HG03175 (cell line): ENCODE results near the gene TBCA.

Experiments used
- ATAC-seq: cut with Tn5 transposase; IDR thresholded peaks from one replicate; pipeline ENCODE4 v1.9.1; 2021; ENCODE audit warnings: mild to moderate bottlenecking, moderate library complexity; ENCODE audit not compliant: unreplicated experiment

TBCA gene, protein sequence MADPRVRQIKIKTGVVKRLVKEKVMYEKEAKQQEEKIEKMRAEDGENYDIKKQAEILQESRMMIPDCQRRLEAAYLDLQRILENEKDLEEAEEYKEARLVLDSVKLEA

GRCh38 chr5:77775790-77776553, at the start of gene TBCA:
TBCA (minus strand) TSS chr5:77776339; CDS start chr5:77776257, 82 bp downstream.
- peak; percentile 90 for ATAC-seq

- no peak for ATAC-seq
Measured at GRCh38 chr5:77824981-77825380, 48.8 kb upstream of the TBCA start.

GRCh38 chr5:77816686-77817085, 40.5 kb upstream of the TBCA start:
- no peak for ATAC-seq

DNA sequence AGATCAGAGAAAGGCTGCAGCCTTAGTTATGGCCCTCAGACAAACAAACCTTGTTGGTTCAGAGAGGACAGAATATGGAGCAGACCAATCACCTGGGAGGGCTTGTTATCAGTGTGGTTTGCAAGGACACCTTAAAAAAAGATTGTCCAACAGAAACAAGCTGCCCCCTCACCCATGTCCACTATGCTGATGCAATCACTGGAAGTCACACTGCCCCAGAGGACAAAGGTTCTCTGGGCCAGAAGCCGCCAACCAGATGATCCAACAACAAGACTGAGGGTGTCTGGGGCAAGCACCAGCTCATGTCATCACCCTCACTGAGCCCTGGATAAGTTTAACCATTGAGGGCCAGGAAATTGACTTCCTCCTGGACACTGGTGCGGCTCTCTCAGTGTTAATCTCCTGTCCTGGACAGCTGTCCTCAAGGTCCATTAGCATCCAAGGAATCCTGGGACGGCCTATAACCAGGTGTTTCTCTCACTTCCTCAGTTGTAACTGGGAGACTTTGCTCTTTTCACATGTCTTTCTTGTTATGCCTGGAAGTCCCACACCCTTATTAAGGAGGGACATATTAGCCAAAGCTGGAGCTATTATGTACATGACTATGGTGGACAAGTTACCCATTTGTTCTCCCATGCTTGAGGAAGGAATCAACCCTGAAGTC, 36.9 kb upstream of the TBCA start:
- ATAC-seq: no peak

- no peak for ATAC-seq
Measured at GRCh38 chr5:77806213-77806843, 30.2 kb upstream of the TBCA start.

- no peak for ATAC-seq
Measured at GRCh38 chr5:77798456-77798855, 22.3 kb upstream of the TBCA start.

GRCh38 chr5:77797136-77797535, 21.0 kb upstream of the TBCA start:
- ATAC-seq: no peak

DNA sequence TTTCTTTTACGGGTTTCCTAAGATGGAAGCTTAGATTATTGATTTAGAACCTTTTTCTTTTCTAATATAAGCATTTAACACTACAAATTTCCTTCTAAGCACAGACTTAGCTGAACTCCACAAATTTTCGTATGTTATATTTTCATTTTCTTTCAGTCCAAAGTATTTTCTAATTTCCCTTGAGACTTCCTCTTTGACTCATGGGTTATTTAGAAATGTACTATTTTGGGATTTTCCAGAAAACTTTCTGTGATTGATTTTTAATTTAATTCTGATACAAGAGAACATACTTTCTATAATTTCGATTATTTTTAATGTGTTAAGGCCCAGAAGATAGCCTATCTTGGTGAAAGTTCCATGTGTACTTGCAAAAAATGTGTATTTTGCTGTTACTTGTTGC, 19.7 kb upstream of the TBCA start:
- no peak for ATAC-seq

- ATAC-seq: no peak
Measured at GRCh38 chr5:77795268-77795667, 19.1 kb upstream of the TBCA start.

DNA sequence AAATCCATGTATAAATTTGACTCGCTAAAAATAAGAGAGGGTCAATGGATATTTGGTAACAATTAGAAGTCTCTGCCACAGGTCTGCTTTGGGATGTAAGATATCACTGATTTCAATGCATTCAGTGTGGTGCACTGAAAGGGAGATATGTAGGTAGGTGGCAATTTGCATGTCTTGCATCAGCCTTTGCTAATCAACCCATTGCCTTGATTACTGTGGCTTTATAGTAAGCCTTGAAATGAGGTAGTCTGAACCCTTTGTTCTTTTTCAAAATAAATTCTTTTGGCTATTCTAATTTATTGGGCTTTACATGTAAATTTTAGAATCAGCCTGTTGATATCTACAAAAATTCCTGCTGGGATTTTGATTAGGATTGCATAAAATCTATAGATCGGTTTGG, 15.8 kb upstream of the TBCA start:
- no peak for ATAC-seq

- no peak for ATAC-seq
Measured at GRCh38 chr5:77791356-77791755, 15.2 kb upstream of the TBCA start.

DNA sequence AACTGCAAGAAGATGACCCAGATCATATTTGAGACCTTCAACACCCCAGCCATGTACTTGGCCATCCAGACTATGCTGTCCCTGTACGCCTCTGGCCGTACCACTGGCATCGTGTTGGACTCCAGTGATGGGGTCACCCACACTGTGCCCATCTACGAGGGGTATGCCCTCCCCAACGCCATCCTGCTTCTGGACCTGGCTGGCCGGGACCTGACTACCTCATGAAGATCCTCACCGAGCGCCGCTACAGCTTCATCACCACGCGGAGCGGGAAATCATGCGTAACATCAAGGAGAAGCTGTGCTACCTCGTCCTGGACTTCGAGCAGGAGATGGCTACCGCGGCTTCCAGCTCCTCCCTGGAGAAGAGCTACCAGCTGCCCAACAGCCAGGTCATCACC, 9.1 kb upstream of the TBCA start:
- no peak for ATAC-seq

- no peak for ATAC-seq
Measured at GRCh38 chr5:77784735-77785134, 8.6 kb upstream of the TBCA start.

DNA sequence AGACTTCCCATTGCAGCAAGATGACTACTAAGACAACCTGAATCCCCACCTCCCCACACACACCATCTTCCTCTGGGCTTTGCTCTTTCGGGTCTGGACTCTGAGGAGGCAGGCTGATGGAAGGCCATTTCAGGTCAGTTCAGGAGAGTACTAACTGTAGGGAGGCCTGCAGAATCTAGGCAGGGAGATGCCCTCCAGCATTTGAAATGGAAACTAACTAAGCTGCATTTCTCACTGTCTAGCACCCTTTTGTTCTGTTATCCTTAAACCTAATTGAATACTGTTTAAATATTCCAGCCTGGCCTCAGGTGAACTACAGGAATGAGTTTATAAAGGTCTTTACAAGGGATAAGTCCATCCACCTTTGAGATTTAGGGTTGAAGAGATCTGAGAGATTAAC, 4.9 kb upstream of the TBCA start:
- ATAC-seq: no peak

GRCh38 chr5:77778881-77779438, 2.8 kb upstream of the TBCA start:
- no peak for ATAC-seq

DNA sequence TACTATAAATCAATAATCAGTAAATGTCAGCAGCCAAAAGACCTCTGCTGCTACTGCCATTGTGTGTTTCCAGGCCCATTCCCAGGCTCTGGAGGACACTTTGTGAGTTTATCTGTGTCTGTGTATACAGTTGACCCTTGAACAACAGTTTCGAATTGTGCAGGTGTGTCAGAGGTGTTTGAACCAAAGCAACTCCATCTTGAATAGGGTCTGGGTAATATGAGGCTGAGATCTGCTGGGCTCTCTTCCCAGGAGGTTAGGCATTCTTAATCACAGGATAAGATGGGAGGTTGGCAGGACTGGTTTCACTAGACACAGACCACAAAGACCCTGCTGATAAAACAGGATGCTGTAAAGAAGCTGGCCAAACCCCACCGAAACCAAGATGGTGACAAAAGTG, 2.3 kb upstream of the TBCA start:
- no peak for ATAC-seq

- ATAC-seq: no peak
Measured at GRCh38 chr5:77777911-77778310, 1.8 kb upstream of the TBCA start.

GRCh38 chr5:77777281-77777892, 1.2 kb upstream of the TBCA start:
- ATAC-seq: no peak

DNA sequence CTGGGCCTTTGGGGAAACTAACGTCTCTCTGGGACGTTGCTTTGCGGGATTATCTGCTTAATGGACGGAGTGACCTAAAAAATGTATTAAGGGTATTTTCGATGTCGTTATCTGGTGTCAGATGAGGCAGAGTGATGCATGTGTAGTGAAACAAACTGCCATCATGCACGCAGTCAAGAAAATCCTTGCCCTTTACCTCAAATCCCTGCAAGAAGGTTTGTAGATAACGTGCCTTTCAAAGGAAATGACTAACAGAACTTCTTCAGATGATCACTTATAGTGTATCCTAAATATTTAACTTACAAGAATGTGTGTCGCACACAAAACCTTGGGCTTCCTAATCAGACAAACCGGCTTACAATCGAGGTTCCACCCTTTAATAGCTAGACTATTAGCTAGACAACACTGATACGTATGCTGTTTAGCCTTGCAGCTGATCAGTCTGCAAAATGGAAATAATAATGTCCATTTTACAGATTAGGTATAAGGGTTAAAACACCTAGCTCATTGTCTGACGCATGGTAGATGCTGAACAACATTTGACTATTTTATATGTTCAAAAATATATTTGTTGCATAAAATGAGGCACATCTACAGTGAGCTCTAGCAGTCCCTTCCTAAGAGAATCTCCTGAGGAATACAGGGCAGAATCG, 541 bp upstream of the TBCA start:
- no peak for ATAC-seq

DNA sequence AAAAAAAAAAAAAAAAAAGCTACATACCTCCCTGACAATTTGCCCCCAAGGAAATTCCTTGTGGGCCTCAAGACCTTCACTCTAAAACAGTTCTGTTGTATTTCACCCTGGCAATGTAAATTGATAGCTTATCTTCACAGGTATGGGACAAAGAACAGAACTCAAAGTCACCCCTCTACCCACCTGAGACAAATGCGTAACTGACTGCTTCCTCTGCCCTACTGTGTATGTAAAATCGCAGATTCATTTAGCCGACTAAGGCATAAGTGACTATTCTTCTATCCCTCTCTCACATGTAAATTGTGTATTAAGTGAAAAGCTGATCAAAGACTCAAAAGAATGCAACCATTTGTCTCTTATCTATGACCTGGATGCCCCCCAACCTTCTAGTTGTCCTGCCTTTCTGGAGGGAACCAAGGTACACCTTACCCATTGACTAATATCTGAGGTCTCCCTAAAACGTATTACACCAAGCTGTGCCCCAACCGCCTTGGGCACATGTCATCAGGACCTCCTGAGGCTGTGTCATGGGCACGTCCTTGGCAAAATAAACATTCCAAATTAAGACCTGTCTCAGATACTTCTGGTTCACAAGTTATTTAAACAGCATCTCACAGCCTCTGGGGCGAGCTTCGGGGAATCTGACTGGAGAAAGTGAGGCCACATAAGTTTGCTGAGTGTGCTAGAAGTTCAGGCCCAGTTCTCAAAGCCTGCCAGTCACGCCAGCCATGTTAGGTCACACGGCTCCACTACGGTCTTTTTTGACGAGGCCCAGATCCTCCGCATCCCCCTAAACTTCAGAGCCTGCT, 954 bp downstream of the TBCA start:
- ATAC-seq: peak; percentile 24
